Left ventricle myocardium superior (tissue), 1 donor: ENCODE measurements around the gene SEMA6B. TPM values are rescaled to one million over a fixed set of nuclear protein-coding genes. Genes with fewer than 3 reads are reported as not detected.
"Not testable (repeated sequence)": the region's sequence is repeated elsewhere in the genome, so short reads cannot be mapped to it uniquely, and the experiment has no call there.

Source experiments
- ATAC-seq: fragments of 200-7000 bp; cut with Tn5 transposase; one replicate; pipeline ENCODE4 v1.9.1; 2020; ENCODE audit warnings: mild to moderate bottlenecking, moderate library complexity
- DNase-seq: peaks from one replicate; pipeline ENCODE4 v3.0.0-alpha.2; 2020
- intact Hi-C: fragments of 100-400 bp; cut with micrococcal nuclease; formaldehyde crosslinking; loops from one replicate; pipeline ENCODE4 v1.11.0; 2022
- total RNA-seq: library from RNA; stranded (reverse); fragmentation: NEBNext Ultra II Directional; extraction: Animal tissue kit (Norgen Biotek cat#: 25700); gene quantifications from one replicate; pipeline ENCODE4 v1.2.1, GENCODE V29; 2021
- donor health status: DM: no; HTN: yes; CAD: no; lungs with severe emphysema.

The SEMA6B gene
- total RNA-seq, 1 donor from 2014 or later, result 15.7 TPM

DNA sequence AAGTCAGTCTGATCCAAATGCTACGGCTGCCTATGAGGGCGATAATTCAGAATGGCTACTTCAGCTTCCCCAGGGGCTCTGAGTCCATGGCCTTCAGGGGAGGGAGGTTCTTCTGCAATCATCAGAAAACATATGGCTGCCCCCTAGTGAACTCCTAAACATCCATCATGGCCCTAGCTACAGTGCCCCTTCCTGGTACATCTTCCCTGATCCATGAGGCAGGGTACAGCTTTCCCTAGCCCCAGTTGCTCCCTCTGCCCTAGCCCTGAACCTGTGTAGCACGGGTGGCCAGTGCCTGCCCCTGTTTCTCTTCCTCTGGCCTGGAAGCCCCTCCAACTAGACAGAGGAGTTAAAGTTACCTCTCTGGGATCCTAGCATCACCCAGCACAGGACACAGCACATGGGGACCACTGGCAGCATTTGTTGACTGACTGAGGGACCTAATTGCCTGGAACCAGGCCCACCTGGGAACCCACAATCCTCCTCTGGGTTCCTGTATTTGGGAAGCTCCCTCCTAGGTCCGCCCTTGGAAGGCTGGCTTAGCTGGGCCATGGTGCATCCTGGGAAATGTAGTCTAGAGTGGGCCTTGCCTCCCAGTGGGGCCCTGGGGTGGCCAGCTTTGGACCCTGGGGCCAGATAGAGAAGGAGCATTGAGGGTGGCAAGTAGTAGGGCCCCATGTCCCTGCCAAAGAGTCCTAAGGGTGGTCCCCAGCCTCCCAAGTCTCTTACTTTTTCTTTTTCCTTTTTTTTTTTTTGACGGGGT, 17.7 kb upstream of the SEMA6B start:
- ATAC-seq (no peak), DNase-seq (no peak)
- intact Hi-C loops, result no loop called here

DNA sequence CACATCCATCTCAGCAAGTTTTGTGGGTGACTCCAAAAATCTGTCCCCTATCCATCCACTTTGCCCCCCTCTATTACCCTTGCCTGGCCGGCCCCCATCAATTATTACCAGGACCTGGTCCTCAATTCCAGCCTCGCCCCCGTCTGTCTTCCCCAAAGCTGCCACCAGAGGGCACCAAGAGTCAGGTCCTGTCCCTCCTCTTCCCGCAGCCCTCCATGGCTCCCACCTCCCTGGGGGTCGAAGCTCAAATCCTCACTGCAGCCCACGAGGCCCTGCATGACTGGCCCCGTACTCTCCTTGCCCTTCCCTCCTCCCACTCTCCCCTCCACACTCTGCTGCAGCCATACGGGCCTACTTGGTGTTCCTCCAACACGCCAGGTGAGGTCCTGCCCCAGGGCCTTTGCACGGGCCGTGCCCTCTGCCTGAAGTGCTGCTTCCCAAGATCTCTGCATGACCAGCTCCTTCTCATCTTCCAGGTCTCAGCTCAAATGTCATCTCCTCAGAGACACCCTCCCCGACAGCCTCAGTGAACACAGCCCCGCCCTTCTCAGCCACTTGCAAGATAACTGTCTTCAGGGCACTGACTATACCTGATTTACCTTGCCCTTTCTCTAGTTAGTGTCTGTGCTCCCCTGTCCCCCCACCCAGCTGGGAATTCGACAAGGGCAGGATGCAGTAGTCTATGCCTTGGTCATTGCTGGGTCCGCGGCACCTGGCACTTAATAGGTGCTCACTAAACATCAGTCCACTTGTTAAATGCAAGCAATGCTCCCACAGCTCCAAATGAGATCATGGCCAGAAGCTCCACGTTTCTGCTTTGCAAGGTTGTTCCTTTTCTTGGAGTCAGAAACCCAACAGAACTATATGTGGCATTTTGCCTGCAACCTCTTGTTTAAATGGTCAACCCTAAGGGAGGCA, 16.8 kb upstream of the SEMA6B start:
- ATAC-seq (peak; percentile 61), DNase-seq (peak; percentile 81)
- intact Hi-C loops, result no loop called here

DNA sequence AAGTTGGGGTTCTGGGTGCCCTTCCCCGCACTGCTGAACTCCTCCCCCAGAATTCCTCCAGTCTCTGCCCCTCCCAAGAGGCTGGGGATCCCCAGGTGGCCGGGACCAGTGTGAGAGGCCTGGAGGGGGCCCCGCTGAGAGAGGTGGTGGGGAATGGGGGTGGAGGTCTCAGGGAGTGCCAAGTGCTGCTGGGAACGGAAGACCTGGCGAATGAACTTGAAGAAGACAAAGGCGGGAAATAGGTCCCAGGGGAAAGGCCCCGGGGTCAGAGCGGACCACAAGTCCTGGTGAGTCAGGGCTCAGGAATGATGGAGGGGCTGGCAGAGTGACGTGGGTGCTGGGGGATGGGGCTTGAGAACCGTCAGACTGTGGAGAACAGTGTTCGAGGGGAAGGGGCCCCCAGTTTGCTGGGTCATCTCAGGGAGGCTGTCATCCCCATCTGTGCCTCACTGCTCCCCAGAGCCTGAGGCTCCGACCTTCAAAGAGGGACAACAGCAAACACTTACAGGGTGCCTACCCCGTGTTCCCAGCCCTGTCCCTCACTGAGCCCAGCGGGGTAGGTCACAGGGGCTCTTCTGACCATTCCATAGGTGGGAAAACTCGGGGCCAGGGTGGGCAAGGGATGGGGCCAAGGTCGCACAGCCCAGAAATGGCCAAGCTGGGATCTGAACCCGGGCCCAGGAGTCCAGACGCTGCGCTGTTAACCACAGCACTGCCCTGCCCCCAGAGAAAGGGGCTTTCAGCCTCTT, 16.0 kb upstream of the SEMA6B start:
- DNase-seq (peak; percentile 68), ATAC-seq (peak; percentile 74)
- intact Hi-C loops, result no loop called here

DNA sequence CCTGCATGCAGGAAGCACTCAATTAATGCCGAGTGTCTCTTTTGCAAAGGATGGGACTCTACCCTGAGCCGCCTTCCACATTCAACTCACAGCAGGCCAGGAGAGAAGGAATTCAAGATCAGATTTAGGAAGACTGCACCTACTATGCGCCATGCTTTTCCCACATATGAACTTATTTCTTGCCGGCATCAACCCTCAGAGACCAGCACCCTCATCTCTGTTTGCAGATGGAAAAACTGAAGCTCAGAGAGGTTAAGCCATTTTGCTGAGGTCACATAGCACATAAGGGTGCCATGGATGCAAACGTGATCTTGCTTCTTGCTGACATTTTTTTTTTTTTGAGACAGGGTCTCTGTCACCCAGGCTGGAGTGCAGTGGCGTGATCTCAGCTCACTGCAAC, 14.2 kb upstream of the SEMA6B start:
- intact Hi-C loops, result no loop called here
- no peak for DNase-seq
- ATAC-seq, result no peak

DNA sequence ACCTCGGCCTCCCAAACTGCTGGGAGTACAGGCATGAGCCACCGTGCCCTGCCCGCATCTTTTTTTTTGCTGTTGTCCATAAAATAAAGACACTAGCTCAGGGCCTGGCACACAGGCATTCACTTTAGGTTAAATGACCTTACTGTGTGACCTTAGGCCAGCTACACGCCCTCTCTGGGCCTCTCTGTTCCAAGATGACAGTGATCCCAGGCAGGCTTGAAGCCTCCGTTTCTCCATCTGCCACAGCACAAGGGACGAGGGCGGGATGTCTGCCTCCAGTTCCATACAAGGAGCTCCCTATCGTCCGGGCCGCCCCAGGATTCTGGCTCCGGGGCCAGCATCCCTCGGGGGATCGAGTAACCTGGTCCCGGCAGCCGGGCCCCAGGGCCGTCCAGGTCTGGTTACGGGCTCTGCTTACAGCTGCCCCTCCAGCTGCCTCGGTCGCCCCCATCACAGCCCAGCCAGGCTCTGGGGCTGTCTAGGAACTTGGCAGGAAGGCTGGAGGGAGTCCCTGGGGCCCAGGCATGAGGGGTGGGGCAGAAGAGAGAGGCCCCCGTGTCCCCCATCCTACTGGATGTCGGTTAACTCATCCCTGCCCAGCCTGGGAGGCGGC, 11.9 kb upstream of the SEMA6B start:
- no peak for DNase-seq
- intact Hi-C loops, result no loop called here

DNA sequence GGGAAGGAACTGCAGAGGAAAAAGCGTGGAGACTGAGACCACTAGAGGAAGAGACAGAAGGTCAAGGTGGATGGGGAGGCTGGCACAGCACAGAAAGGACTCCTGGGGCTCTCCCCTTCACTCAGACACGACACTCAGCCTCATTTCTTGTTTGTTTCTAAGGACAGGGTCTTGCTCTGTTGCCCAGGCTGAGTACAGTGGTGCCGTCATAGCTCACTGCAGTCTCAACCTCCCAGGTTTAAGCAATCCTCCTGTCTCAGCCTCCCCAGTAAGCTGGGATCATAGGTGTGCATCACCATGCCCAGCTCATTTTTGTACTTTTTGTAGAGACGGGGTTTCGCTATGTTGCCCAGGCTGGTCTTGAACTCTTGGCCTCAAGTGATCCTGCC, 11.4 kb upstream of the SEMA6B start:
- DNase-seq, result no peak
- no peak for ATAC-seq
- intact Hi-C loops, result no loop called here

More for the DNA sequence above, 11.9 kb upstream of the SEMA6B start:
- no peak for ATAC-seq

DNA sequence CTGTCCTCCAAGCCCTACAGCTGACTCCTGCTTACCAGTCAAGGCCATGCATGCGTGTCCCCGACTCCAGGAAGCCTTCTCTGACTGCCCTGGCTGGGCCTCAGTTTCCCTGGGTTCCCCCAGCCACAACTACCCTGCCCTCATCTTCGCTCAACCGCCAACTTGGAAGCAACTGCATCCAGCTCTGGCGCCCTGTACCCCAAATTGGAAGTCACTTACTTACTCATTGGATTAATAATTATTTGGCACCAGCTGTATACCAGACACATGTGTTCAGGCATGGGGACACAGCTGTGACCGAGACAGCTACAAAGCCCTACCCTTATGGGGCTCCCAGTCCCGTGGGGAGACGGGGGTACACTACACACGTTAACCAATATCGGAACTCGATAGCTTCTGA, 10.9 kb upstream of the SEMA6B start:
- ATAC-seq (no peak), DNase-seq (no peak)
- intact Hi-C loops, result no loop called here

DNA sequence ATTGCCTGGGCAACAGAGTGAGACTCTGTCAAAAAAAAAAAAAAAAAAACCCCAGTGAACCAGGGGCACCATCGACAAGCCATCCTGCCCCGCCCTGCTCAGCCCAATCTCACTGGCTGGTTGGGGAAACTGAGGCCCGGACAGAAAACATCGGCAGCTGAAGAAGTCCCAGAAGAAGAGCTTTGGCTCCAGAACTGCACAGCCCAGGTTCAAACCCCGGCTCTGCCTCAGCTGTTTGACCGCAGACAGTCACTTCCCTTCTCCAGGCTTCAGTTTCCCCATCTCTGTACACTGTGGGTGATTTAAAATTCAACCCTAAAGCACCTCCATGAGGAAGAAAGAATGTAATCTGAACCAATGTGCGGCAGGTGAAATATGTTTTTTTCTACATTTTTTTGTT, 9.4 kb upstream of the SEMA6B start:
- intact Hi-C loops, result no loop called here
- ATAC-seq, result no peak
- no peak for DNase-seq

DNA sequence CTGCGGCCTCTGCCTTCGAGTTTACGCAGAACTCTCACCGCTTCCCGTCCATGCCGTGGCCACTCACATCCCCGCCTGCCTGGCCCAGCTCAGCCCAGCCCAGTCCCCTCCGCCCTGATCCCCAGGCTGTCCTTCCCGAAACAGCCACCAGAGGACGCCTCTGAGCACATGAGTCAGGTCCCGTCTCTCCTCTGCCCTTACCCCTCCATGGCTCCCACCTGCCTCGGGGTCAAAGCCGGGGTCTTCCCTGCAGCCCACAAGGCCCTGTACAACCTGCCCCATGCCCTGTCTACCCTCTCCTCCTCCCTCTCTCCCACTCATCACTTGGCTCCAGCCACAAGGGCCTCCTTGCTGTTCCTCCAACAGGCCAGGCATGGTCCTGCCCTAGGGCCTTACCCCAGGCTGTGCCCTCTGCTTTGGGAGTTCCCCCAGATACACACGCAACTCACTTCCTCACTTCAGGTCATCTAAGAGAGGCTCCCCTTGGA, 8.1 kb upstream of the SEMA6B start:
- ATAC-seq, result peak; percentile 71
- intact Hi-C loops, result no loop called here
- DNase-seq, result peak; percentile 74

DNA sequence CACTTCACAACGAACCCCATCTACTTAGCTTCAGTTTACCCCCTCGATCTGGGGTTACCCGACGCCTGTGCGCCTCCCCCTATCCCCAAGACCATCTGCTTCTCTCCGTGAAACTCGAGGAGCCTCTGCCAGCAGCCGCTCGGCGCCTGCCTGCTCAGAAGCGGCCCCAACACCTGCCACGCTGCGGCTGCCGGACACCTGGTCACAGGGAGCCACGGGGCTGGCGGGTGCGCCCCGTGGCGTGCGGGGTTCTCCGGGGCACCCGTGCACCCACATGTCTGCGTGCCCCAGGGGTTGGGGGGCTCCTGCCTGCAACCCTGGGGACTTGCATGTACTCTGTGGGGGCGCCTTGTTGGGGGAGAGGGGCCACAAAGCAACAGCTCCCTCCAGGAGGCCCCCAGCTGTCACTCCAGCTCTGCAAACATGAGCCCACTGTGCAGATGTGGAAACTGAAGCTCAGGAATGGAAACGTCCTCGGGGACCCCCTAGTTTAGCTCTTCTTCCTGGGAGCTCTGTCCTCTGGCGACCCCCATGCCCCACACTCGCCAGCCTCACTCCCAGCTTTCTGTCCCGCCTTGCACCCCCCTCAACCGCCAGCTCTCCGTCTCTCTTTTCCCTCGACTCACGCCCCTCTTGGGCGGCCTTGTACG, 7.0 kb upstream of the SEMA6B start:
- intact Hi-C loops, result no loop called here
- DNase-seq (no peak), ATAC-seq (no peak)

DNA sequence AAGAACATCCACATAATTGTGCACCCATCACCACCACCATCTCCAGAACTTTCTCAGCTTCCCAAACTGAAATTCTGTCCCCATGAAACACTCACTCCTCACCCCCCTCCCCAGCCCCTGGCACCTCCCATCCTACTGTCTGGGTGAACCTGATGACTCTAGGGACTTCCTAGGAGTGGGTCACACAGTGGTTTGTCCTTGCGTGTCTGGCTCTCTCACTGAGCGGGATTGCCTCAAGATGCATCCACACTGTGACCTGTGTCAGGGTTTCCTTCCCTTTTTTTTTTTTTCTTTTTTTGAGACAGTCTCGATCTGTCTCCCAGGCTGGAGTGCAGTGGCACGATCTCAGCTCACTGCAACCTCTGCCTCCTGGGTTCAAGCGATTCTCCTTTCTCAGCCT, 4.1 kb upstream of the SEMA6B start:
- not testable (repeated sequence) for ATAC-seq, DNase-seq

DNA sequence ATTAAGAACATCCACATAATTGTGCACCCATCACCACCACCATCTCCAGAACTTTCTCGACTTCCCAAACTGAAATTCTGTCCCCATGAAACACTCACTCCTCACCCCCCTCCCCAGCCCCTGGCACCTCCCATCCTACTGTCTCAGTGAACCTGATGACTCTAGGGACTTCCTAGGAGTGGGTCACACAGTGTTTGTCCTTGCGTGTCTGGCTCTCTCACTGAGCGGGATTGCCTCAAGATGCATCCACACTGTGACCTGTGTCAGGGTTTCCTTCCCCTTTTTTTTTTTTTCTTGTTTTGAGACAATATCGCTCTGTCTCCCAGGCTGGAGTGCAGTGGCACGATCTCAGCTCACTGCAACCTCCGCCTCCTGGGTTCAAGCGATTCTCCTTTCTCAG, 2.6 kb upstream of the SEMA6B start:
- ATAC-seq, result peak; percentile 21

More for the DNA sequence above, 4.1 kb upstream of the SEMA6B start:
- intact Hi-C loops, result not testable (repeated sequence)

DNA sequence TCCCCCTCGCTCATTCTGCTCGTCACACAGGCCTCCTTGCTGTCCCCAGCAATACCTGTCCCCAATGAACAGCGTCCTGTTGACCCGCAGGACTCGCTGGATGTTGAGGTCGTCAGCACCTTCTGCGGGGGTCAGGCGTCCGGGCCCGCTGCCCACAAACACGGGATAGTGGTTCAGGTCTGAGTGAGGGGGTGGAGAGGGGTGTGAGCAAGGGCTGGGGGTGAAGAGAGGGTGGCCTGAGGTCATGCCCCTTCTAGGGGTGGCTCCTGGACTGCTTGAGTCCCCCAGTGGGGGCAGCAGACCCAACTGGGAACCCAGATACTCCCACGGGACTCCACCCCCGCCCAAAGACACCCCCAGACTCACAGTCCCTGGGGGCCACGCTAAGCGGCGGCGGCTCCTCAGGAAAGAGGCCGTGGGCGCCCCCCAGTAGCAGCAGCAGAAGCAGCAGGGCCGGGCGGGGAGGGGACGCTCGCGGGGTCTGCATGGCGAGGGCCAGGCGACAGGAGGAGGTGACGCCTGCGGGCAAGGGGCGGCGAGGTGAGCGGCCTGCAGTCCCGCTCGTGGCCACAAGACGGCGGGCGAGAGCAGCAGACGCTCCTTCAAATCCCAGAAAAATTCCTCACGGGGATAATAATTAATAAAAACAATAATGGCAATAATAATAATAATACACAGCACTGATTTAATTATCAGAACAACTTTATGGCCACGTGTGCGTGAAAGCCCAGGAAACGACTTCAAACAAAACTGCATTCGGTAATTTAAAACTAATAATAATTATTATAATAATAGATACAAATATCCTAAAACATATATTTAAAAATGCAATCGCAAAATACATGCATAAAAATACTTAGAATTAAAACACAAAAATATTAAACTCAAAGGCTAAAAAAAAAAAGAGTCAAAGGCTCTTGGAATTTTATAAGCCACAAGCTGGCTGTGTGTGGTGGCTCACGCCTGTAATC, 1.2 kb downstream of the SEMA6B start:
- intact Hi-C loops, result loop anchor here (5.0 kb wide), 1 partner anchor 79 kb away; the partner anchor contains the start of gene TNFAIP8L1
- peak; percentile 12 for ATAC-seq
- peak; percentile 72 for DNase-seq

More for the DNA sequence above, 2.6 kb upstream of the SEMA6B start:
- DNase-seq, intact Hi-C loops: not testable (repeated sequence)

DNA sequence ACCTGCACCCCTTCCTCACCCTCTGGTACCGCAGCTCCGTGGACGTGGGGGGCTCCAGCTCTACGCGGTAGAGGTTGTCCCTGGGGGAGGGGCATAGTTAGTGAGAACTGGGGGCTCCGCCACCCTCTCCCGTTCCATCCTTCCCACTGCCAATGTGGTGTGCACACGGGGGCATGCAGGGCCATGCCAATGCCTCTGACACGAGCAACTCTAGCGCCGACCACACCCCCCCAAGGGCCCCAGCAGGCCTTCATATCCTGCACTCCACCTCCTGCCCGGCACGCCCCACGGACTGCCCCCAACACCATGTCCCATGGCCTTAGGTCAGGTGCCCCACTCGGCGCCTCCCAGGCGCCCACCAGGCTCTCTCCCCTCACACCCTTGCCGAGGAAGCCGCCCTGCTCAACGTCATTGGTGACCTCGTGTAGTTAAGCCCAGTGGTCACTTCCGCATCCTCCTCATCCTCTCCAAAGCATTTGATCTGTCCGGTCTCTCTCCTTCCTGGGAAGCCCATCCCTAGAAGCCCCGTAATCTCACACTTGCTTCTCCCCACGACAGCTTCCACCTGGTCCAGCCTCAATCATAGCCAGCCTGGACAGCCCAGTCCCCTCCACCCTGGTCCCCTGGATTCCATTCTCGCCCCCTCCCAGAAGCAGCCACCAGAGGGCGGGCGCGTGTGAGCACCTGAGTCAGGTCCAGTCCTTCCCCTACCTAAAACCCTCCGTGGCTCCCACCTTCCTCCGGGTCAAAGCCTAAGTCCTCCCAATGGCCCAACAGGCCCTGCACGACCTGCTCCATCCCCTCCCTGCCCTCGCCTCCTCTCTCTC, 2.1 kb downstream of the SEMA6B start:
- no peak for ATAC-seq
- intact Hi-C loops, result loop anchor here (5.0 kb wide), 1 partner anchor 80 kb away; the partner anchor contains the start of gene TNFAIP8L1
- no peak for DNase-seq

DNA sequence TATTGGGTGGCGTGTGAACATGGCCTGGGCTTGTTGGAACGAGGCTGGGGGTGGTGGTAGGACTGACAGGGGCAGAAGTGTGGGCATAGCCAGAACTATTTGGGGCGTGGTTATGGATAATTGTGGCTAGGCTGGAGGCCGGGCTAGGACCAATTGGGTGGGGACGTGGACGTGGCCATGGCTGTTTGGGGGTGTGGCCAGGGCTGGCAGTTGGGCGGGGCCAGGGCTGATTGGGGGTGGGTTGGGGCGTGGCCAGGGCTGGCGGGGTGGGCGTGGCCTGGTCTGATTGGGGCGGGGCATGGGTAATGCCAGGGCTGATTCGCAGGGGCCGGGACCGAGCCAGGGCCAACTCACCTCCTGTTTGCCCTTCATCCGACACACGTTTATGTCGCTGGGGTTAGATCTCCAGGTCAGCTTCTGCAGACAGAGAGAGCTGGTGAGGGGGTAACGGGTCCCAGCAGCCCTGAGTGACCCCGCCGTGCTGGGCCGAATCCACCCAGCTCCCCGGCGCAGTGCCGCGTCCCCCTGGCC, 2.8 kb downstream of the SEMA6B start:
- no peak for DNase-seq

More for the DNA sequence above, 2.8 kb downstream of the SEMA6B start:
- intact Hi-C loops, result loop anchor here (5.0 kb wide), 1 partner anchor 81 kb away; the partner anchor contains the start of gene TNFAIP8L1
- ATAC-seq, result peak; percentile 34
